Prostate gland (tissue), 2 donors: ENCODE measurements around the gene KBTBD6. TPM values are rescaled to one million over a fixed set of nuclear protein-coding genes. Genes with fewer than 3 reads are reported as not detected.

Experiments used
- DNase-seq: peaks from one replicate; pipeline ENCODE4 v3.0.0-alpha.2; 2019; ENCODE audit warnings: low spot score
- H3K27ac ChIP-seq, 2 donors: fragments of 200-600 bp; sonication (generic); 2 replicates each; pipeline ENCODE4 v1.5.1; 2017 to 2019
- H3K27me3 ChIP-seq: fragments of 200-600 bp; sonication (generic); replicated peaks from 2 replicates; pipeline ENCODE4 v1.5.1; 2019; ENCODE audit not compliant: insufficient read depth
- H3K36me3 ChIP-seq, 2 donors: fragments of 200-600 bp; sonication (generic); 1 replicate in 1 of 2; 2 replicates in 1 of 2; pipeline versions ENCODE4 v1.5.1 to v1.8.1; 2017 to 2019
- H3K4me1 ChIP-seq: fragments of 200-600 bp; sonication (generic); replicated peaks from 2 replicates; pipeline ENCODE4 v1.5.1; 2019
- H3K4me3 ChIP-seq, 2 donors: fragments of 200-600 bp; sonication (generic); 2 replicates each; pipeline ENCODE4 v1.5.1; 2017 to 2019
- H3K9me3 ChIP-seq: fragments of 200-600 bp; sonication (generic); 2 replicates; pipeline ENCODE4 v1.5.1; 2017
- POLR2A ChIP-seq: fragments of 450-650 bp; IDR thresholded peaks from one replicate; pipeline ENCODE4 v1.6.1; 2016; ENCODE audit warnings: antibody characterized with exemption, mild to moderate bottlenecking
- POLR2AphosphoS5 ChIP-seq: sonication (generic); formaldehyde crosslinking; IDR thresholded peaks from one replicate; pipeline ENCODE4 v1.6.1; 2017; ENCODE audit warnings: antibody characterized with exemption
- WGBS: methylation state at CpG from one replicate; pipeline ENCODE4 v1.1.5; 2018; 5-methylcytosine and 5-hydroxymethylcytosine counted together
- intact Hi-C: fragments of 100-400 bp; cut with DNase I; formaldehyde crosslinking; loops from one replicate; pipeline ENCODE4 v1.14.2; 2022
- total RNA-seq, 2 donors: library from RNA; depleted of rRNA; stranded (reverse); fragments of >200 nt; gene quantifications; one replicate each; pipeline ENCODE4 v1.1.0, GENCODE V29; 2016
- TF ChIP-seq, protein P1 (sequence below), 4 experiments: fragments of 200-600 bp in 2 of 4; fragments of 450-650 bp in 2 of 4; sonication (generic) in 2 of 4; IDR thresholded peaks; 1 replicate in 3 of 4; 2 replicates in 1 of 4; pipeline ENCODE4 v1.5.1; 2016 to 2019; ENCODE audit warnings: antibody characterized with exemption in 4 of 4, mild to moderate bottlenecking in 2 of 4, moderate library complexity in 2 of 4

The KBTBD6 gene
- total RNA-seq, 2 donors from 2014 or later: 10.2 to 10.6 TPM

DNA sequence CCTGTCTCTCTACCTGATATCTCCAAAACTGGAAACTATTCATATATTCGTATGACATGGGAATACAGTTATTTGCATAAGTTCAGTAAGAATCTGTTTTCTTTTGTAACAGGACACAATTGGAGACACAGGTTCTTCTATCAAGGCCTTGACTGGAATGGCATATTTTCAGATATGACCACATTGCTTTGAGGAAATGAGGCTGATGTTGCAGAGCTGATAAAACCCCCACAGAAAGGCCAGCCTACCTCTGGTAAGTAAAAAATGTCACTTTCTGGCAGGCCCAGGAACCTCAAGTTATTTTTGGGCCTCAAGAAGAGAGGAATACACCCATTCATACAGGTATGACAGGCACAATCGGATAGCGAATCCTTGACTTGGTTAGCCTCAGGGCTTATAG is 29.5 kb upstream of the KBTBD6 start:
- WGBS: 94% methylated on average over 3 of the region's 3 CpGs
- intact Hi-C loops: no loop called here
- TF ChIP-seq POLR2A (no peak), POLR2AphosphoS5 (no peak)
- TF ChIP-seq, protein P1, sequence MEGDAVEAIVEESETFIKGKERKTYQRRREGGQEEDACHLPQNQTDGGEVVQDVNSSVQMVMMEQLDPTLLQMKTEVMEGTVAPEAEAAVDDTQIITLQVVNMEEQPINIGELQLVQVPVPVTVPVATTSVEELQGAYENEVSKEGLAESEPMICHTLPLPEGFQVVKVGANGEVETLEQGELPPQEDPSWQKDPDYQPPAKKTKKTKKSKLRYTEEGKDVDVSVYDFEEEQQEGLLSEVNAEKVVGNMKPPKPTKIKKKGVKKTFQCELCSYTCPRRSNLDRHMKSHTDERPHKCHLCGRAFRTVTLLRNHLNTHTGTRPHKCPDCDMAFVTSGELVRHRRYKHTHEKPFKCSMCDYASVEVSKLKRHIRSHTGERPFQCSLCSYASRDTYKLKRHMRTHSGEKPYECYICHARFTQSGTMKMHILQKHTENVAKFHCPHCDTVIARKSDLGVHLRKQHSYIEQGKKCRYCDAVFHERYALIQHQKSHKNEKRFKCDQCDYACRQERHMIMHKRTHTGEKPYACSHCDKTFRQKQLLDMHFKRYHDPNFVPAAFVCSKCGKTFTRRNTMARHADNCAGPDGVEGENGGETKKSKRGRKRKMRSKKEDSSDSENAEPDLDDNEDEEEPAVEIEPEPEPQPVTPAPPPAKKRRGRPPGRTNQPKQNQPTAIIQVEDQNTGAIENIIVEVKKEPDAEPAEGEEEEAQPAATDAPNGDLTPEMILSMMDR (IDR thresholded peaks at IDR 0.05): no peak
- Histone ChIP-seq H3K27me3 (no peaks in the 10 kb centered on the region), H3K36me3 (no peaks in the 10 kb centered on the region), H3K4me1 (no peaks in the 10 kb centered on the region), H3K9me3 (no peaks in the 10 kb centered on the region), H3K27ac (no peak overlapping the region), H3K4me3 (no peak overlapping the region)
- no peak for DNase-seq

DNA sequence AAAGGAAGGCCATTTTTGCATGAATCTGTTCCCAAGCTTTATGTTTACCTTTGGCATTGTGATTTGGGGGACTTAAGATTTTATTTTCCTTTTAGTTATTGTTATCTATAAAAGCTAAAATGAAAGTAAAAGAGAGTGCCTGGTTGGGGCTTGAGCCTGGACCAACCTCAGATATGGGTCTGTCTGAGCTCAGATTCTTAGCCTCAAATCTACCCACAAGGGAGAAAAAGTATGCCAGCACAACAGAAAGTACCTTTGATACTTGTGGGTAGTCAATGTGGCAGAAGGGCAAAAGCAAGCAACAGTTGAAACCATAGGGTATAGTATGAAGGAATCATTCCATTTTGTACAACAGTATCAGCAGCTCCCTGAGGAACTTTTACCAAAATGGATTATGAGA is 26.6 kb upstream of the KBTBD6 start:
- no peaks in the 10 kb centered on the region for H3K36me3 ChIP-seq
- no peaks in the 10 kb centered on the region for H3K9me3 ChIP-seq
- H3K4me1 ChIP-seq: no peaks in the 10 kb centered on the region
- intact Hi-C loops: no loop called here
- no peak for TF ChIP-seq POLR2A
- no peak for TF ChIP-seq POLR2AphosphoS5
- TF ChIP-seq, protein P1 (IDR thresholded peaks at IDR 0.05): no peak
- H3K27me3 ChIP-seq: no peaks in the 10 kb centered on the region
- no peak for DNase-seq
- no peak overlapping the region for H3K27ac ChIP-seq
- H3K4me3 ChIP-seq: no peak overlapping the region

DNA sequence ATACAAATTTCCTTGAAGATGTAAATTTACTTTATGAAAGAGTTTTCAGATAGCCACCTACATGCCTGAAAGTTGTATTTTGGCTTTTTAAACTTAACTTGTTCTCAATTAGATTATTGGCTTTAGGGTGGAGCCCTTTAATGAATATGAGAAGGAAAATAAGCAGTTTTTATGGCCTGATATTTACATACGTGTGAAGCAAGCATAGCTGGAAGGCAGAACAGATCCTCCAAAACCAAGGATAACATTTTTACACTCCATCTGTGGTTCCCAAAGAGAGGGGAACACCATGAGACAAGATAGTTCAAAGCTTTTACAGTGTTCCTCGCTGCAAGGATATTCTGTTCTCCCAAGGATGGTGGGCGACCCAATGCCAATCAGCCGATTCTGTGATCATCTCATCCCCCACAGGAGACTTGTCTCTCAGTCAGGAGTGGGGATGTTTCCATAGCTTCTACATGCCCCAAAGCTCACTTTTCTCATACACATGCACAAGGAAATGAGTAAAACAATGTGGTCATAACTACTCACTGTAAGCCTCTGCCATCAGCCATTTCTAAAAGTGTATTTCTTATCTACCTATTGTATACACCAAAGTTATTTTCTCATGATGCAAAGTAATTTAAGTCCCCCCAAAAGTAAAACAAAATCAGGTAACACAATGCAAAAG is 24.6 kb upstream of the KBTBD6 start:
- no peaks in the 10 kb centered on the region for H3K4me1 ChIP-seq
- TF ChIP-seq POLR2AphosphoS5 (no peak), POLR2A (no peak)
- TF ChIP-seq, protein P1 (IDR thresholded peaks at IDR 0.05): no peak
- no peaks in the 10 kb centered on the region for H3K9me3 ChIP-seq
- H3K4me3 ChIP-seq: no peak overlapping the region
- no peak overlapping the region for H3K27ac ChIP-seq
- DNase-seq: no peak
- 91% methylated on average over 4 of the region's 4 CpGs for WGBS
- intact Hi-C loops: no loop called here
- H3K36me3 ChIP-seq: no peaks in the 10 kb centered on the region
- H3K27me3 ChIP-seq: no peaks in the 10 kb centered on the region

DNA sequence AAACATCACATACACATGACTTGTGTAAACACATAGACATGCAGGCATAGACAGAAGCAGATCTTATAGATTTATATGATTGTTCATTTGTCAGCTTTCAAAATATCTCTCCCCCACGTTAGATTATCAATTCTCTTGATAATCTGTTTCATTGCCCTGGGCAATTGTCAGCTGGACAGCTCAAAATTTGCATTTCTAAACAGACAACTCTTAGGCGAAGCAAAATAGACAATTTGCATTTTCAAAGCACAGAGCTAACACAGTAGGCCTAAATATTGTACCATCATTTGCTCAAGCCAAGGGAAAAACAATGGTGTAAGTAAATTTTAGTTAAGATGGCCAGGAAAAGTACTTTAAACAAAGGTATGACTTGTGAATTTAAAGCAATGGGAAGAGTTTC is 24.0 kb upstream of the KBTBD6 start:
- WGBS: 61% methylated on average over 2 of the region's 2 CpGs
- Histone ChIP-seq H3K36me3 (no peaks in the 10 kb centered on the region), H3K27ac (no peak overlapping the region), H3K9me3 (no peaks in the 10 kb centered on the region), H3K4me3 (no peak overlapping the region), H3K4me1 (no peaks in the 10 kb centered on the region), H3K27me3 (no peaks in the 10 kb centered on the region)
- intact Hi-C loops: no loop called here
- TF ChIP-seq POLR2A: no peak
- no peak for TF ChIP-seq POLR2AphosphoS5
- TF ChIP-seq, protein P1 (IDR thresholded peaks at IDR 0.05): no peak
- no peak for DNase-seq

DNA sequence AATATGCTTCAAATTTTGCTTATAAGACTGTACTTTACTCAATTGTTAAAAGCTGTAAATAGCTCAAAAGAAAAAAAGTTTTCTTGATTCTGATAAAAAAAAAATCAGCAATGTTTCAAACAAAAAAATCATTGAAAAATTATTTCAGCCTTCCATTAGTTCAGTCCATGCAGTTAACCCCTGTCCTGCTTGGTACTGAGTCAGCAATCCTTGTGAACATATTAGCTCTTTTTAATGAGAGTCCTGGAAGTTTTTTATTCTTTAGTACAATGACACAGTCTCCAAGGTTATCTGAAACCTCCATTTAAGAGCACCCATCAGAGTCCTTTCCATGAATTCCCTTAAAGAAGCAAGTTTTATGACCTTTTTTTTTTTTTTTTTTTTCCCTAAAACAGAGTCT is 21.4 kb upstream of the KBTBD6 start:
- no peaks in the 10 kb centered on the region for H3K27me3 ChIP-seq
- no peaks in the 10 kb centered on the region for H3K4me1 ChIP-seq
- H3K9me3 ChIP-seq: no peaks in the 10 kb centered on the region
- DNase-seq: no peak
- no peak overlapping the region for H3K4me3 ChIP-seq
- no peak overlapping the region for H3K27ac ChIP-seq
- no peaks in the 10 kb centered on the region for H3K36me3 ChIP-seq
- intact Hi-C loops: no loop called here
- TF ChIP-seq POLR2AphosphoS5: no peak
- TF ChIP-seq, protein P1 (IDR thresholded peaks at IDR 0.05): no peak
- no peak for TF ChIP-seq POLR2A
